ENCODE results near the gene CPED1.

CPED1 gene

GRCh38 chr7:121271916-121272315 lies 283.4 kb downstream of the CPED1 start:
- Mint-ChIP-seq H3K4me1 (ENCODE audit: low read depth) (no peaks in the 10 kb centered on the region), H3K27ac (no peak overlapping the region), H3K36me3 (ENCODE audit: low read depth) (no peaks in the 10 kb centered on the region), H3K4me3 (no peak overlapping the region), H3K9me3 (no peaks in the 10 kb centered on the region), H3K27me3 (ENCODE audit: low read depth) (peaks cover 21% of the 10 kb centered on the region)

- H3K36me3 Mint-ChIP-seq (ENCODE audit: low read depth), result no peaks in the 10 kb centered on the region
- no peaks in the 10 kb centered on the region for H3K9me3 Mint-ChIP-seq
- H3K4me3 Mint-ChIP-seq, result no peak overlapping the region
- no peaks in the 10 kb centered on the region for H3K4me1 Mint-ChIP-seq (ENCODE audit: low read depth)
- H3K27me3 Mint-ChIP-seq (ENCODE audit: low read depth), result peaks cover 23% of the 10 kb centered on the region
- no peak overlapping the region for H3K27ac Mint-ChIP-seq
Observed at GRCh38 chr7:121272676-121273075, 284.2 kb downstream of the CPED1 start.

DNA sequence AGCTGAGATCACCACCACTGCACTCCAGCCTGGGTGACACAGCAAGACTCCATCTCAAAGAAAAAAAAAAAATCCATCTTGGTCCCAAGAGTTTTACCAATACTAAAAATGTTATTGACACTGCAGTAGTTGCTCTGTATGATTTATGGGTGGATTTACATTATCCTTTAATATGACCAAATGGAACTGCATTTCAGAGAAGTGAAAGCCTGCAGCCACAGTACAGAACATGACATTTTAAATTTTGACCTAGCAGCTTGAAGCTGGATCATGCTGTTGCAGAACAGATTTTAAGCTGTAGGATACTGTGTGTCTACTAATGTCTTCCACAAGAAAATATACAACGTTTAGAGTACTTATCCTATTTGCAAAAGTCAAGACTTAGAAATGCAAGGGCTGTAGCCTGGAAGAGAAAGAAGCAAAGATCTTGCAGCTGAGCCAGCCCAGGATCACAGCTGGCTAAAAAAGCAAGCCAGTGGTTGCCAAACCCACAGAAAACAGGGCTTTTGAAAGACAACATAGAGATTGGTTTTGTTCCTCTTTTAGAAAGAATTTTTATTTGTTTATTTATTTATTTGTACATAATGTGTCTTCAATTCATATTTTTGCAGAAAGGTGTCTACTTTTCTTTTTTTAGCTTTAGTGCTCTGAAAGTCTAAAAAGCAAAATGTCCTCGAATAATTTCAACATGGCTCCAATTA lies 285.1 kb downstream of the CPED1 start:
- no peaks in the 10 kb centered on the region for H3K36me3 Mint-ChIP-seq (ENCODE audit: low read depth)
- H3K9me3 Mint-ChIP-seq, result no peaks in the 10 kb centered on the region
- H3K4me1 Mint-ChIP-seq (ENCODE audit: low read depth), result no peaks in the 10 kb centered on the region
- H3K4me3 Mint-ChIP-seq, result no peak overlapping the region
- H3K27me3 Mint-ChIP-seq (ENCODE audit: low read depth), result peaks cover 25% of the 10 kb centered on the region
- H3K27ac Mint-ChIP-seq, result no peak overlapping the region

DNA sequence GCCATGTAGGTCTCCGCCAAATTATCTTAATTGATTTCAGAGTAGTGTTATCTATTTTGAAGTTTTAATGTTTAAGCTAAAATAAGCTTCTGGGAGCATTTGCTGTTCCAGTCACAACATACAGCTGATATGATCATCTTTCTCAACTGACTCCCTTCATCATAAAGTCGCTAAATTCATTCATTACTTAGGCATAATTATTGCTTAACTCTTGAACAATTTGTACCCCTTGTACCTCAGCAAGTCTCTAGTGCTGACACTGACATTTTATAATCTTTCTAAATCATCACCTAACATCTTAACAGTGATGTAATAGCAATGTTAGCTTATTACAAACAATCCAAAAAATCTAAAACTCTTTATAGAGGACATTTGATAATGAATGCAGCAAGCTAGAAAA lies 286.0 kb downstream of the CPED1 start:
- Mint-ChIP-seq H3K27me3 (ENCODE audit: low read depth) (peaks cover 25% of the 10 kb centered on the region), H3K9me3 (no peaks in the 10 kb centered on the region), H3K4me3 (no peak overlapping the region), H3K36me3 (ENCODE audit: low read depth) (no peaks in the 10 kb centered on the region), H3K4me1 (ENCODE audit: low read depth) (peaks cover 4% of the 10 kb centered on the region), H3K27ac (no peak overlapping the region)

DNA sequence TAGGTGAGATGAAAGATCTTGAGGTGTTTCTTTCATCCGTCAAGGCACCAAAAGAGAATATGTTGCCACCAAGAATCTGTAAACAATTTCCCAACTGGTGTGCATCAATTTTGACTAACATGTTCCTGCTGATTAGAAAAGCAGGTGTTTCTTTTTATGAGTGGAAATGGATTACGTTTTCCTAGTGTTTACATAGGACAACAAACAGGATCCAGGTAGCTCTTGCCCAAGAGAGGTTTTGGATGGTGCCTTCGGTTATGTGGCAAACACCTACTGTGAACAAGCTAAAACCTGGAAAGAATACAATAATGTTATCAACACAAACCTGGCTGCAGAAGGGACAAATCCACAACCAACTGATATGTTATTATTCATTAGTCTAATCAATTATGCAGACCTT lies 286.7 kb downstream of the CPED1 start:
- no peaks in the 10 kb centered on the region for H3K36me3 Mint-ChIP-seq (ENCODE audit: low read depth)
- peaks cover 21% of the 10 kb centered on the region for H3K27me3 Mint-ChIP-seq (ENCODE audit: low read depth)

DNA sequence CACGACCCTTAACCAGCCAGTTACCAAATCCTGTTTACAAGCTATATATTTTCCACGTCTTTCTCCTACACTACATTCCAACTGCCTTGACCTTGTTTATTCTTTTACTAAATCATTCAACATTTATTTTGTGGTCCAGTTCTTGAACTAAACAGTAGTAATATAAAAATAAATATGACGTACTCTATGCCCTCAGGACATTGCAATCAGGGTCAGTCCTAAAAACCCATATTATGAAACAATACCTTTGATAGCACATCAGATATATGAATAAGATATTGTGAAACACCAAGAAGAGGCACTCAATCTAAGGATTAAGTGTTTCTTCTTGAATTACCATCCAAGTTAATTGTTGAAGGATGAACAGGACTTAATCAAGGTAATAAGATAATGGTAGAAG lies 287.8 kb downstream of the CPED1 start:
- Mint-ChIP-seq H3K36me3 (ENCODE audit: low read depth) (no peaks in the 10 kb centered on the region), H3K9me3 (no peaks in the 10 kb centered on the region), H3K4me3 (no peak overlapping the region), H3K27ac (no peak overlapping the region), H3K27me3 (ENCODE audit: low read depth) (peaks cover 23% of the 10 kb centered on the region), H3K4me1 (ENCODE audit: low read depth) (peaks cover 5% of the 10 kb centered on the region)

More for the DNA sequence above, 286.7 kb downstream of the CPED1 start:
- Mint-ChIP-seq H3K4me1 (ENCODE audit: low read depth) (peaks cover 5% of the 10 kb centered on the region), H3K9me3 (no peaks in the 10 kb centered on the region), H3K4me3 (no peak overlapping the region), H3K27ac (no peak overlapping the region)

GRCh38 chr7:121278120-121279021 lies 289.9 kb downstream of the CPED1 start:
- Mint-ChIP-seq H3K36me3 (ENCODE audit: low read depth) (no peaks in the 10 kb centered on the region), H3K4me1 (ENCODE audit: low read depth) (peaks cover 5% of the 10 kb centered on the region), H3K27ac (no peak overlapping the region), H3K9me3 (no peaks in the 10 kb centered on the region), H3K27me3 (ENCODE audit: low read depth) (peaks cover 20% of the 10 kb centered on the region), H3K4me3 (no peak overlapping the region)

DNA sequence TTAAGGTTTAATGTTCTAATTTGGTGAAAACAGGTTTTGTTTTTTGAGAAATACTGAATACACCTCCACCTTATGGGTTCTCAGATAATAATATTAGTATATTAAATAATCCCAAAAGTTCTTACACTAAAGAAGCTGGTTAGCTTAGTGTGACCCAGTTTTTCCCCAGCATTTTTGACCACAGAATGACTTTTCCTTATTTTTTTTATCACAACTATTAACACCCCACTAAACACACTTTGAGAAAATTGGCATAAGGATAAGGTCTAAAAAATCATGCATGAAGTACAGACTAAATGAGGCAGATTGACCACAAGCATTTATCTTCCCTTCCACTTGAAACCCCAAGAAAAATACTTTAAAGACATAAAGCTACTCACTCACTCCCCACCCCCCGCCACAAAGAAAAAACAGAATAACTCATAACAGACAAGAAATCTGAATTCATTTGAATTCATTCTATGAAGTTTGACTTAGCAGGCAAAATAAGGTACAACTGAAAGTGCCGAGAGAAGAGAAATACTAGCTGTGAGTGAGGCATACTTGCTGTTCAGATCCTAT lies 290.6 kb downstream of the CPED1 start:
- Mint-ChIP-seq H3K4me3 (no peak overlapping the region), H3K27ac (no peak overlapping the region), H3K27me3 (ENCODE audit: low read depth) (peaks cover 20% of the 10 kb centered on the region), H3K9me3 (peaks cover 4% of the 10 kb centered on the region), H3K4me1 (ENCODE audit: low read depth) (peaks cover 5% of the 10 kb centered on the region), H3K36me3 (ENCODE audit: low read depth) (no peaks in the 10 kb centered on the region)

DNA sequence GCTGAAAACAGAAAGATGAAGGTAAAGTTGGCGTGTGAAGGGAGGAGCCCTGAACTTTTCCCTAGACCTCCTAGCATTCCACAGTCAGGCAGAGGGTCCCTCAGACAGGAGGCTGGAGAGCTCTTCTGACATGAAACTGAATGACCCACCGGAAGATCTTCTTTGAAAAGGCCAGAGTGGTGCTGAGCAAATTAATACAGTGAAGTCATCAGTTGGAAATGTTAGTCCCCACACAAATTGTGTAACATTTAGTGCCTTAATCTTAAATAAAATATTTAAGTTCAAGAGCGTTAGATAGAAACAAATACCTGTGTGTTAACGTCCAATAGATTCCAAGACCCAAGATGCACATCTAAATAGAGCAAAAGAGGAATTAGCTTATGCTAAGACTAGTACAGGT lies 291.3 kb downstream of the CPED1 start:
- Mint-ChIP-seq H3K36me3 (ENCODE audit: low read depth) (no peaks in the 10 kb centered on the region), H3K27ac (no peak overlapping the region), H3K27me3 (ENCODE audit: low read depth) (peaks cover 20% of the 10 kb centered on the region), H3K9me3 (peaks cover 7% of the 10 kb centered on the region), H3K4me3 (no peak overlapping the region), H3K4me1 (ENCODE audit: low read depth) (peaks cover 5% of the 10 kb centered on the region)

DNA sequence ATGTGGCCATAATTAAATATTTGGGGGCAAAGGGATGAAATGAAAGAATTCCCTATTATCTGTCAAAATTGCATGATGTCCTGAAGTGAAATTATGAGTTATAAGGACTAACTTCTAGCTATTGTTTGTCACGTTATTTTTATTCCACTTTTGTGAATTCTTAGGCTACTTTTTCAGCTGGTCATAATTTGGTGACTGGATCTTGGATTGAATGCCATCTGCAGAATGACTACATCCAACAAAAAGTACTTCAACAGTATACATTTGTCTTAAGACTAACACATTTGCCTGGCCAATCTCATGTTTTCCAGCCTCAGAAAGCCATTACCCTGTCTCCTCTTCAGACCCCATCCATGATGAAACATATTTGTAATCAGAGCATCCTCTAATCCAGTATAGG lies 292.1 kb downstream of the CPED1 start:
- Mint-ChIP-seq H3K4me1 (ENCODE audit: low read depth) (peaks cover 5% of the 10 kb centered on the region), H3K4me3 (no peak overlapping the region), H3K27ac (no peak overlapping the region), H3K27me3 (ENCODE audit: low read depth) (peaks cover 20% of the 10 kb centered on the region), H3K9me3 (peaks cover 11% of the 10 kb centered on the region), H3K36me3 (ENCODE audit: low read depth) (no peaks in the 10 kb centered on the region)

DNA sequence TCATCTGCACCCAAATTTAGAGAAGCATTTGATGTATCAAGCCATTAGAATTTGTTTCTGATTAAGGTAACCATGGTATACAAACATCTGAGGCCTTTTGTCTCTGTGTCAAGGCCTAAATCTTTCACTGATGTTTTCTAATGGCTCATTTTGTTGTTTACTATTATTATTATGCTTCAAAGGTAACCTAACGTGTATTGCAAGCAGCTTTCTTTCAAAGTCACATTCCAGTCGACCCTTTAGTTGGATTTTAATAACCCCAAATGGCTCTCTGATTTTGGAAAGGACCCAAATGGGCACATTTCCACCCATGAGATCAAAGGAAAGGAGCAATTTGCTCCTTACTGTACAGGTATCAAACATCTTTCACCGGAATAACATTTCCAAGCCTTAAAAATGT lies 293.6 kb downstream of the CPED1 start:
- peaks cover 19% of the 10 kb centered on the region for H3K9me3 Mint-ChIP-seq
- H3K36me3 Mint-ChIP-seq (ENCODE audit: low read depth), result no peaks in the 10 kb centered on the region
- H3K27ac Mint-ChIP-seq, result no peak overlapping the region
- H3K27me3 Mint-ChIP-seq (ENCODE audit: low read depth), result peaks cover 9% of the 10 kb centered on the region
- no peak overlapping the region for H3K4me3 Mint-ChIP-seq
- H3K4me1 Mint-ChIP-seq (ENCODE audit: low read depth), result peaks cover 5% of the 10 kb centered on the region

DNA sequence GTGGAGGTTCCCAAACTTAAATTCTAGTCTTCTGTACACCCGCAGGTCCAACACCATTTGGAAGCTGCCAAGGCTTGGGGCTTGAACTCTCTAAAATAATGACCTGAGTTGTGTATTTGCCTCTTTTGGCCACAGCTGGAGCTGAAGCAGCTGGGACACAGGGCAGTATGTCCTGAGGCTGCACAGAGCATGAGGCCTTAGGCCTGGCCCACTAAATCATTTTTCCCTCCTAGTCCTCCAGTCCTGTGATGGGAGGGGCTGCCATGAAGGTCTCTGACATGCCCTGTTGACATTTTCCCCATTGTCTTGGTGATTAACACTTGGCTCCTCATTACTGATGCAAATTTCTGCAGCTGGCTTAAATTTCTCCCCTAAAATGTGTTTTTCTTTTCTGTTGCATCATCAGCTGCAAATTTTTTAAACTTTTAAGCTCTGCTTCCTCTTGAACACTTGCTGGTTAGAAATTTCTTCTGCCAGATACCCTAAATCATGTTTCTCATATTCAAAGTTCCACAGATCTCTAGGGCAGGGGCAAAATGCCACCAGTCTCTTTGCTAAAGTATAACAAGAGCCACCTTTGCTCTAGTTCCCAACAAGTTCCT lies 296.7 kb downstream of the CPED1 start:
- H3K27ac Mint-ChIP-seq, result no peak overlapping the region
- H3K4me1 Mint-ChIP-seq (ENCODE audit: low read depth), result no peaks in the 10 kb centered on the region
- H3K4me3 Mint-ChIP-seq, result no peak overlapping the region
- H3K36me3 Mint-ChIP-seq (ENCODE audit: low read depth), result no peaks in the 10 kb centered on the region
- H3K27me3 Mint-ChIP-seq (ENCODE audit: low read depth), result peaks cover 2% of the 10 kb centered on the region
- peaks cover 28% of the 10 kb centered on the region for H3K9me3 Mint-ChIP-seq

- no peaks in the 10 kb centered on the region for H3K4me1 Mint-ChIP-seq (ENCODE audit: low read depth)
Observed at GRCh38 chr7:121286186-121286585, 297.7 kb downstream of the CPED1 start.

More at GRCh38 chr7:121286186-121286585, 297.7 kb downstream of the CPED1 start:
- H3K27me3 Mint-ChIP-seq (ENCODE audit: low read depth), result peaks cover 2% of the 10 kb centered on the region
- no peak overlapping the region for H3K27ac Mint-ChIP-seq
- no peaks in the 10 kb centered on the region for H3K36me3 Mint-ChIP-seq (ENCODE audit: low read depth)
- no peak overlapping the region for H3K4me3 Mint-ChIP-seq
- peaks cover 28% of the 10 kb centered on the region for H3K9me3 Mint-ChIP-seq

Data from T-helper 1 cell treated with Interleukin-12 subunit alpha and Interleukin-12 subunit beta and Interleukin-4 antibody, amounts not matched to agents 30 μg/mL and 1 μg/mL, for 36 hours (primary cell).